Spleen (tissue), 7 donors: Measurements from ENCODE around the gene SIPA1L3.

Experiments used
- POLR2A ChIP-seq, 3 donors: fragments of 450-650 bp; IDR thresholded peaks; one replicate each; pipeline ENCODE4 v1.5.1; 2017; ENCODE audit warnings: antibody characterized with exemption in 3 of 3, mild to moderate bottlenecking in 1 of 3
- POLR2AphosphoS5 ChIP-seq, 3 donors: sonication (generic); formaldehyde crosslinking; IDR thresholded peaks; one replicate each; pipeline ENCODE4 v1.5.1; 2017; ENCODE audit warnings: antibody characterized with exemption in 3 of 3
- TF ChIP-seq, protein P1 (sequence below), 11 experiments: fragments of 200-600 bp in 7 of 11; fragments of 450-650 bp in 4 of 11; sonication (generic) in 4 of 11; IDR thresholded peaks in 8 of 11; conservative IDR thresholded peaks in 3 of 11; 1 replicate in 7 of 11; 2 replicates in 4 of 11; pipeline versions ENCODE4 v1.4.0 to v1.8.0; 2016 to 2021; ENCODE audit warnings: antibody characterized with exemption in 11 of 11, inconsistent platforms in 4 of 11, mild to moderate bottlenecking in 1 of 11
- donor health status: DM: no; HTN: no; CAD: no; lungs with moderate emphysema.
- donor health status: DM: no; HTN: no; CAD: no.
- donor health status: DM: no; HTN: no; CAD: no.

DNA sequence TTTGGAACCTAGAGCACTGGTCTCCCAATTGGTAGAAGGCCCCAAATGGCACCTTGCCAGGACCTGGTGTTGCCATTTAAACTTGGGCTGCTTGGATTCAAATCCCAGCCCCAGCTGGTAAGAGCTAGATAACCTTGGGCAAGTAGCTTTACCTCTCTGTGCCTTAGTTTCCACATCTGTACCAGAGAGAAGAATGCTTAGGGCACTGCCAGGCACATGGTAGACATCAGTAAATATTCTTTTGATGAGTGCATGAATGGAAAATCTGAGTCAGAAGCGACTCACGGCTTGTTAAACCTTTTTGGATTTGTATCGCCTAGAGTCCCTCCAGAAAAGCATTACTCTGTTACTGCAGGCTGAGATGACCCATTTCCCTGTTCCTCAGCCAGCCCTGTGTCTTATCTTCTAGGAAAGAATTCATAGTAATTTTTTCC, 90.9 kb downstream of the SIPA1L3 start:
- TF ChIP-seq, protein P1, sequence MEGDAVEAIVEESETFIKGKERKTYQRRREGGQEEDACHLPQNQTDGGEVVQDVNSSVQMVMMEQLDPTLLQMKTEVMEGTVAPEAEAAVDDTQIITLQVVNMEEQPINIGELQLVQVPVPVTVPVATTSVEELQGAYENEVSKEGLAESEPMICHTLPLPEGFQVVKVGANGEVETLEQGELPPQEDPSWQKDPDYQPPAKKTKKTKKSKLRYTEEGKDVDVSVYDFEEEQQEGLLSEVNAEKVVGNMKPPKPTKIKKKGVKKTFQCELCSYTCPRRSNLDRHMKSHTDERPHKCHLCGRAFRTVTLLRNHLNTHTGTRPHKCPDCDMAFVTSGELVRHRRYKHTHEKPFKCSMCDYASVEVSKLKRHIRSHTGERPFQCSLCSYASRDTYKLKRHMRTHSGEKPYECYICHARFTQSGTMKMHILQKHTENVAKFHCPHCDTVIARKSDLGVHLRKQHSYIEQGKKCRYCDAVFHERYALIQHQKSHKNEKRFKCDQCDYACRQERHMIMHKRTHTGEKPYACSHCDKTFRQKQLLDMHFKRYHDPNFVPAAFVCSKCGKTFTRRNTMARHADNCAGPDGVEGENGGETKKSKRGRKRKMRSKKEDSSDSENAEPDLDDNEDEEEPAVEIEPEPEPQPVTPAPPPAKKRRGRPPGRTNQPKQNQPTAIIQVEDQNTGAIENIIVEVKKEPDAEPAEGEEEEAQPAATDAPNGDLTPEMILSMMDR (IDR thresholded peaks at IDR 0.05 in 8 of 11, conservative IDR thresholded peaks at IDR 0.05 in 3 of 11) = no peak
- TF ChIP-seq POLR2A (IDR thresholded peaks at IDR 0.05) (no peak), POLR2AphosphoS5 (IDR thresholded peaks at IDR 0.05) (no peak)
